GM18502 (cell line): ENCODE data around the gene PACS1.

Experiments used
- ATAC-seq: cut with Tn5 transposase; IDR thresholded peaks from one replicate; pipeline ENCODE4 v1.9.1; 2021; ENCODE audit warnings: mild to moderate bottlenecking; ENCODE audit not compliant: unreplicated experiment, poor library complexity

Gene PACS1

GRCh38 chr11:66168289-66168688 is 98.2 kb downstream of the PACS1 start:
- no peak for ATAC-seq

- no peak for ATAC-seq
Observed at GRCh38 chr11:66172146-66172545, 102.1 kb downstream of the PACS1 start.

- ATAC-seq: no peak
Observed at GRCh38 chr11:66176650-66177049, 106.6 kb downstream of the PACS1 start.

GRCh38 chr11:66178183-66178582 is 108.1 kb downstream of the PACS1 start:
- no peak for ATAC-seq

GRCh38 chr11:66178871-66179270 is 108.8 kb downstream of the PACS1 start:
- no peak for ATAC-seq

GRCh38 chr11:66181632-66182315 is 111.7 kb downstream of the PACS1 start:
- ATAC-seq: no peak

GRCh38 chr11:66183494-66184048 is 113.5 kb downstream of the PACS1 start:
- ATAC-seq: no peak

- no peak for ATAC-seq
Observed at GRCh38 chr11:66184728-66185127, 114.7 kb downstream of the PACS1 start.

- no peak for ATAC-seq
Observed at GRCh38 chr11:66186470-66186869, 116.4 kb downstream of the PACS1 start.

GRCh38 chr11:66187453-66187852 is 117.4 kb downstream of the PACS1 start:
- ATAC-seq: no peak

- ATAC-seq: no peak
Observed at GRCh38 chr11:66188580-66188979, 118.5 kb downstream of the PACS1 start.

GRCh38 chr11:66189031-66189745 is 119.1 kb downstream of the PACS1 start:
- no peak for ATAC-seq

- ATAC-seq: no peak
Observed at GRCh38 chr11:66190786-66191185, 120.7 kb downstream of the PACS1 start.

- no peak for ATAC-seq
Observed at GRCh38 chr11:66192181-66192863, 122.2 kb downstream of the PACS1 start.

- no peak for ATAC-seq
Observed at GRCh38 chr11:66194391-66194790, 124.3 kb downstream of the PACS1 start.

- no peak for ATAC-seq
Observed at GRCh38 chr11:66195867-66196266, 125.8 kb downstream of the PACS1 start.

GRCh38 chr11:66203847-66204246 is 133.8 kb downstream of the PACS1 start:
- no peak for ATAC-seq

GRCh38 chr11:66204412-66204811 is 134.3 kb downstream of the PACS1 start:
- no peak for ATAC-seq

- no peak for ATAC-seq
Observed at GRCh38 chr11:66207816-66208215, 137.7 kb downstream of the PACS1 start.

GRCh38 chr11:66211100-66211499 is 141.0 kb downstream of the PACS1 start:
- no peak for ATAC-seq

- ATAC-seq: no peak
Observed at GRCh38 chr11:66216911-66217310, 146.8 kb downstream of the PACS1 start.
